Measurements from ENCODE around the gene PAX9. TPM values are rescaled to one million over a fixed set of nuclear protein-coding genes. Genes with fewer than 3 reads are reported as not detected.
A peak's percentile ranks its signal among the peaks of the same experiment; 100 is the strongest.

The PAX9 gene
- total and polyA plus RNA-seq, 2 of the 13 experiments (the other 11 are each of a cell fraction or from before 2014, with no cell fraction given): 0.03 TPM; not detected in 1

DNA sequence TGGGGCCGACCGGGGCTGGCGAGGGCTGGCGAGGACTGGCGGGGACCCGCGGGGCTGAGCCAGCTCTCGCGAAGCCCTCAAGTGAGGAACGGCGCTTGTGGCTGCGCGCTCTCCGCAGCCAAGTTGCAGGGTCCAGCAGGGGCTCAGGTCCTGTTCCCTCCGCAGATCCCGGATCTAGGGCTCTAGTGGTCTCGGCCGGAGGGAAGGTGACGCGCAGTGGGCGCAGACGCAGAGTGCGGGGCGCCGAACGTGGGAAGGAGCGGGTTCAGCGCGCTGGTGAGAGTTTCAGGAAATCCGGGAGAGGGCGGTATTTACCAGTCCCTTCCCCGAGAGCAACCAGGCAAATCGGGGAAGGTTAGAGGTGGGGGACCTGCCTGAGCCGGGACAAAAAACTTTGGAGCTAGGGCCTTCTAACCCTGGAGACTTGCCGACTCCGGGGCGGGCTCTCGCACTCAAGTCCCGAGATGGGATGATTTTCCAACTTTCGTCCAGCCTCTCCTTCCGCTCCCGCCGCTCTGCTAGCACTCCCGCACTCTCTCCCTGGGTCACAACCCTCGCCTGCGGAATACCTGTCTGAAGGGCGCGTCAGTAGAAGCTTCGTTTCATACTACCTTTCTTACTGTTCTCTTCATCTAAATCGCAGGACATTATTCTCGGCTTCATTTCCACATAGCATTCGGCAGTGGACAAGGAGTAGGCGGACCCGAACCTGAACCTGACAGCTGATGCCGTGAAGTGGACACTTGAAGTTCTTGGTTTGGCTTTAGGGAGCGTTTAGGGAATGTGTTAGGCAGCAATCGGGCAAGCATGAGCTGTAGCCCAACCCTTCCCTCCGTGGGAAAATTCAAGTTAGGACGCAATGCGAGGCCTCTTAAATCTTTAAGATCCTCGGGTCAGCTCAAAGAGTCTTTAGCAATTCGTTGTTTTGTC is 13.6 kb upstream of the PAX9 start (continued):
- TF ChIP-seq FOSL2 (CRISPR knock-in tag; IDR thresholded peaks at IDR 0.05): no peak
- no peak for TF ChIP-seq SAP130 (CRISPR knock-in tag; IDR thresholded peaks at IDR 0.05; ENCODE audit: low read depth)
- TF ChIP-seq ZNF792 (CRISPR knock-in tag; IDR thresholded peaks at IDR 0.05): no peak
- no peak for TF ChIP-seq SNRNP70 (IDR thresholded peaks at IDR 0.05; ENCODE audit: low read depth, low read length)
- no peak for TF ChIP-seq NFE2 (CRISPR knock-in tag; IDR thresholded peaks at IDR 0.05)
- TF ChIP-seq PHF20 (CRISPR knock-in tag; IDR thresholded peaks at IDR 0.05): no peak
- peak; percentile 67 for TF ChIP-seq POGZ (CRISPR knock-in tag; IDR thresholded peaks at IDR 0.05)
- TF ChIP-seq ZNF234 (CRISPR knock-in tag; conservative IDR thresholded peaks at IDR 0.05): 0 out of 2 replicates have a peak, but pooled peaks have one; percentile 11
- TF ChIP-seq FOXA1 (IDR thresholded peaks at IDR 0.05): no peak
- no peak for TF ChIP-seq FOXA1 (CRISPR knock-in tag; IDR thresholded peaks at IDR 0.05)
- no peak for TF ChIP-seq SIN3A (IDR thresholded peaks at IDR 0.05; ENCODE audit: borderline replicate concordance, low read depth, low read length)
- no peak for TF ChIP-seq ZFP36 (IDR thresholded peaks at IDR 0.05; ENCODE audit: borderline replicate concordance, low read depth, low read length, partially characterized antibody)
- TF ChIP-seq ZBED4 (CRISPR knock-in tag; IDR thresholded peaks at IDR 0.05; ENCODE audit: borderline replicate concordance): no peak
- TF ChIP-seq ATRX (CRISPR knock-in tag; IDR thresholded peaks at IDR 0.05; ENCODE audit: borderline replicate concordance): no peak
- peak; percentile 43; the same call in 1 of the 2 replicates for TF ChIP-seq ZNF605 (CRISPR knock-in tag; IDR thresholded peaks at IDR 0.05)
- TF ChIP-seq ZNF746 (CRISPR knock-in tag; IDR thresholded peaks at IDR 0.05): no peak; the same call in 1 of the 2 replicates
- TF ChIP-seq, protein P1, sequence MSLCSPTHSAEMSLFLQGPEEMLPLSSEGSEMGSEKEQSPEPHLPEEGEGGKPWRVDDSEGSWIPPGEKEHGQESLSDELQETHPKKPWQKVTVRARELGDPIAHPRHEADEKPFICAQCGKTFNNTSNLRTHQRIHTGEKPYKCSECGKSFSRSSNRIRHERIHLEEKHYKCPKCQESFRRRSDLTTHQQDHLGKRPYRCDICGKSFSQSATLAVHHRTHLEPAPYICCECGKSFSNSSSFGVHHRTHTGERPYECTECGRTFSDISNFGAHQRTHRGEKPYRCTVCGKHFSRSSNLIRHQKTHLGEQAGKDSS (CRISPR knock-in tag; IDR thresholded peaks at IDR 0.05; ENCODE audit: borderline replicate concordance, low read depth): 0 out of 2 replicates have a peak, but pooled peaks have one; percentile 79
- no peak for TF ChIP-seq GTF3A (CRISPR knock-in tag; conservative IDR thresholded peaks at IDR 0.05)
- no peak for TF ChIP-seq RELA (CRISPR knock-in tag; IDR thresholded peaks at IDR 0.05)
- peak; percentile 71; the same call in 1 of the 2 replicates for TF ChIP-seq ZC3H13 (CRISPR knock-in tag; IDR thresholded peaks at IDR 0.05)
- TF ChIP-seq, protein P2, sequence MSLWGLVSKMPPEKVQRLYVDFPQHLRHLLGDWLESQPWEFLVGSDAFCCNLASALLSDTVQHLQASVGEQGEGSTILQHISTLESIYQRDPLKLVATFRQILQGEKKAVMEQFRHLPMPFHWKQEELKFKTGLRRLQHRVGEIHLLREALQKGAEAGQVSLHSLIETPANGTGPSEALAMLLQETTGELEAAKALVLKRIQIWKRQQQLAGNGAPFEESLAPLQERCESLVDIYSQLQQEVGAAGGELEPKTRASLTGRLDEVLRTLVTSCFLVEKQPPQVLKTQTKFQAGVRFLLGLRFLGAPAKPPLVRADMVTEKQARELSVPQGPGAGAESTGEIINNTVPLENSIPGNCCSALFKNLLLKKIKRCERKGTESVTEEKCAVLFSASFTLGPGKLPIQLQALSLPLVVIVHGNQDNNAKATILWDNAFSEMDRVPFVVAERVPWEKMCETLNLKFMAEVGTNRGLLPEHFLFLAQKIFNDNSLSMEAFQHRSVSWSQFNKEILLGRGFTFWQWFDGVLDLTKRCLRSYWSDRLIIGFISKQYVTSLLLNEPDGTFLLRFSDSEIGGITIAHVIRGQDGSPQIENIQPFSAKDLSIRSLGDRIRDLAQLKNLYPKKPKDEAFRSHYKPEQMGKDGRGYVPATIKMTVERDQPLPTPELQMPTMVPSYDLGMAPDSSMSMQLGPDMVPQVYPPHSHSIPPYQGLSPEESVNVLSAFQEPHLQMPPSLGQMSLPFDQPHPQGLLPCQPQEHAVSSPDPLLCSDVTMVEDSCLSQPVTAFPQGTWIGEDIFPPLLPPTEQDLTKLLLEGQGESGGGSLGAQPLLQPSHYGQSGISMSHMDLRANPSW (CRISPR knock-in tag; IDR thresholded peaks at IDR 0.05; ENCODE audit: borderline replicate concordance): no peak
- TF ChIP-seq ZNF607 (CRISPR knock-in tag; IDR thresholded peaks at IDR 0.05; ENCODE audit: borderline replicate concordance): no peak; the same call in 1 of the 2 replicates

All from HepG2 (cell line).